Stimulated activated CD4-positive, alpha-beta T cell treated with anti-CD3 and anti-CD28 coated beads, Interleukin-15, amount 100 ng/mL, for 48 hours (primary cell): ENCODE data around the gene TGM6.
"Not testable (repeated sequence)": the region's sequence is repeated elsewhere in the genome, so short reads cannot be mapped to it uniquely, and the experiment has no call there.

Experiments used
- DNase-seq, 2 donors: peaks; one replicate each; pipeline ENCODE4 v3.0.0-alpha.2; 2020; ENCODE audit warnings: low read depth in 2 of 2

Gene TGM6

GRCh38 chr20:2398449-2398848 is 17.7 kb downstream of the TGM6 start:
- DNase-seq = no peak

- no peak for DNase-seq
Measured at GRCh38 chr20:2399390-2399789, 18.7 kb downstream of the TGM6 start.

- no peak for DNase-seq
Measured at GRCh38 chr20:2400290-2400689, 19.6 kb downstream of the TGM6 start.

- no peak for DNase-seq
Measured at GRCh38 chr20:2401527-2401926, 20.8 kb downstream of the TGM6 start.

- no peak for DNase-seq
Measured at GRCh38 chr20:2402271-2402980, 21.7 kb downstream of the TGM6 start.

- DNase-seq = no peak
Measured at GRCh38 chr20:2403291-2404052, 22.8 kb downstream of the TGM6 start.

GRCh38 chr20:2405693-2406065 is 25.0 kb downstream of the TGM6 start:
- no peak for DNase-seq

GRCh38 chr20:2407355-2407754 is 26.7 kb downstream of the TGM6 start:
- not testable (repeated sequence) for DNase-seq

- DNase-seq = no peak
Measured at GRCh38 chr20:2408111-2408510, 27.4 kb downstream of the TGM6 start.

- DNase-seq = no peak
Measured at GRCh38 chr20:2416541-2417212, 36.0 kb downstream of the TGM6 start.

- no peak for DNase-seq
Measured at GRCh38 chr20:2417213-2417541, 36.5 kb downstream of the TGM6 start.

GRCh38 chr20:2418388-2418787 is 37.7 kb downstream of the TGM6 start:
- no peak for DNase-seq

- DNase-seq = no peak
Measured at GRCh38 chr20:2420510-2420909, 39.8 kb downstream of the TGM6 start.

GRCh38 chr20:2421247-2421646 is 40.5 kb downstream of the TGM6 start:
- DNase-seq = no peak

- DNase-seq = no peak
Measured at GRCh38 chr20:2429051-2429450, 48.4 kb downstream of the TGM6 start.

GRCh38 chr20:2430538-2430937 is 49.8 kb downstream of the TGM6 start:
- DNase-seq = no peak

GRCh38 chr20:2431185-2431584 is 50.5 kb downstream of the TGM6 start:
- no peak for DNase-seq

GRCh38 chr20:2446845-2447244 is 66.1 kb downstream of the TGM6 start:
- no peak for DNase-seq

GRCh38 chr20:2449386-2449785 is 68.7 kb downstream of the TGM6 start:
- DNase-seq = no peak

- no peak for DNase-seq
Measured at GRCh38 chr20:2451422-2451821, 70.7 kb downstream of the TGM6 start.

- peak; percentile 40 to 65 for DNase-seq
Measured at GRCh38 chr20:2451939-2452732, 71.4 kb downstream of the TGM6 start.

- DNase-seq = no peak
Measured at GRCh38 chr20:2453792-2454191, 73.1 kb downstream of the TGM6 start.
